Stimulated activated CD8-positive, alpha-beta memory T cell treated with anti-CD3 and anti-CD28 coated beads, Interleukin-7, amount 100 ng/mL, for 24 hours (primary cell): ENCODE measurements around the gene THBS2.
"Not testable (repeated sequence)": the region's sequence is repeated elsewhere in the genome, so short reads cannot be mapped to it uniquely, and the experiment has no call there.

Experiments used
- DNase-seq: peaks from one replicate; pipeline ENCODE4 v3.0.0-alpha.2; 2020; ENCODE audit warnings: low read depth

THBS2 gene

GRCh38 chr6:169253337-169254238, at the start of gene THBS2:
Gene THBS2, minus strand, starts transcription at chr6:169253846. Its CDS starts 3,062 bp downstream, at chr6:169250784.
- no peak for DNase-seq

- DNase-seq, result no peak
Measured at GRCh38 chr6:169302716-169303115, 49.1 kb upstream of the THBS2 start.

DNA sequence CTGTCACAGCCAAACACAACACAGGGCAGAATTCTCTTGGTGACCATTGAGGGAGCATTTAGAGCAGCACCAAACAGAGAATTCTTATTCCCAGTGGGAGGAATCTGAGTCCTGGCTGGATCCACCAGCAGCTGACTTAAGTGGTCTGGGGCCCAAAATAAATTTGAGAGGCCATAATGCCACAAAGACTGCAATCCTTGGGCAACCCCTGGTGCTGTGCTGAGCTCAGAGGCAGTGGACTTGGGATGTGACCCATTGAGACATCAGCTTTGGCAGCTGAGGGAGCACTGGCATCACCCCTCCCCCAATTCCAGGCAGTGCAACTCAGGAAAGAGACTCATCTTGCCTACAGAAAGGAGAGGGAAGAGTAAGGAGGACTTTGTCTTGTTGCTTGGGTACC, 48.6 kb upstream of the THBS2 start:
- DNase-seq, result no peak

GRCh38 chr6:169300916-169301315, 47.3 kb upstream of the THBS2 start:
- no peak for DNase-seq

DNA sequence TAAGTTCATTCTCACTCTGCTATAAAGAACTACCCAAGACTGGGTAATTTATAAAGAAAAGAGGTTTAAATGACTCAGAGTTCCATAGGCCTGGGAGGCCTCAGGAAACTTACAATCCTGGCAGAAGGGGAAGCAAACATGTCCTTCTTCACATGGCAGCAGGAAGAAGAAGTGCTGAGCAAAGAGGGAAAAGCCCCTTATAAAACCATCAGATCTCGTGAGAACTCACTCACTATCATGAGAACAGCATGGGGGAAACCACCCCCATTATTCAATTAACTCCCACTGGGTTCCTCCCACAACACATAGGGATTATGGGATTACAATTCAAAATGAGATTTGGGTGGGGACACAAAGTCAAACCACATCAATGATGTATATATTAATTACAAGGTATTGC, 45.0 kb upstream of the THBS2 start:
- not testable (repeated sequence) for DNase-seq

DNA sequence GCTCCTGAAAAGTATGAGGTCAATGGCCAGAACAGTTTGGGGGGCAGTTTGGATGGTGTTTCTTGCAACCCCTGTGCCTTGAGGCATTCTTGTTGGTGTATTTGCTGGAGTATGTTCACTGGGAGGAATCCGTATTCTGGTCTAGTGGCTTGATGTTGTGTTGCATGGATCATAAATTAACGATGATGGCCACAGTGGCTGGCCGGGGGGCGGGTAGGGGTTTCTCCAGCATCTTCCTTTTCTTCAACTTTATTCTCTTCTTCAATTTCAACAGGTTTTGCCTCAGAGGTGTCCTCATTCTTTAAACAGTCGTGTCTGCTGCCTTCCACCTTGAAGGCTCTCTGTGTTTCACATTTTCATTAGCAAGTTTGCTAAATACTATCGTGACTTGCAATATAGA, 43.0 kb upstream of the THBS2 start:
- DNase-seq, result no peak

GRCh38 chr6:169296170-169296569, 42.5 kb upstream of the THBS2 start:
- no peak for DNase-seq

DNA sequence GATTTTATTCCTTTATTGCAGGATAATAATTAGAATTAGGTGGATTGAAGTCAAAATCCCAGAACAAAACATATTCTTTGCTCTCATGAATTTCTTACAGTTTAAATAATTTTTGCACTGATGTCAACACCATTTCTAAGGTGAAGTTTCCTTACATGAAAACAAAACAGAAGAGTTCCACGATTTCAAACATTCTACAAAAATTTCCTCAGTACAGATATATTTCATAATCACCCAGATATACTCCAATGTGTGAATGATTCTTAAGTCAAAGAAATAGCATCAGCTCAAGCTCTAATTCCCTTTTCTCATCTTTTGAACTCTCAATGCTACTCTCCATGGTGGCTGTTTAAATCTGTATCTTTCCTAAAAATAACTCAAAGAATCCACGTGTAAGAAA, 39.5 kb upstream of the THBS2 start:
- DNase-seq, result no peak

GRCh38 chr6:169292338-169293124, 38.9 kb upstream of the THBS2 start:
- DNase-seq, result no peak

- DNase-seq, result no peak
Measured at GRCh38 chr6:169291646-169292337, 38.1 kb upstream of the THBS2 start.

DNA sequence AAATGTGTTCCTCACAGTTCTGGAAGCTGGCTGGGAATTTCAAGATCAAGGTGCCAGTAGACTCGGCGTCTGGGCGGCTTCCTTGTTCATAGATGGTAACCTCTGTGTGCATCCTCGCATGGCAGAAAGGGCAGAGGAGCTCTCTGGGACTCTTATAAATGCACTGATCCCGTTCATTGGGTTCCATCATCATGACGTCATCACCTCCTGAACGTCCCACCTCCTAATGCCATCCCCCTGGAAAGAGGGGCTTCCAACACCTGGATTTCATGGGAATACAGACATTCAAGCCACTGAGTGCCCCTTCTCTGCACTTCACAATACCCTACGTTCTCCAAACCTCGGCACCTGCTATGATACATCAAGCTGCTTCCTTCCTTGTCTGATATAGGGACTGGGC, 37.5 kb upstream of the THBS2 start:
- DNase-seq, result no peak

DNA sequence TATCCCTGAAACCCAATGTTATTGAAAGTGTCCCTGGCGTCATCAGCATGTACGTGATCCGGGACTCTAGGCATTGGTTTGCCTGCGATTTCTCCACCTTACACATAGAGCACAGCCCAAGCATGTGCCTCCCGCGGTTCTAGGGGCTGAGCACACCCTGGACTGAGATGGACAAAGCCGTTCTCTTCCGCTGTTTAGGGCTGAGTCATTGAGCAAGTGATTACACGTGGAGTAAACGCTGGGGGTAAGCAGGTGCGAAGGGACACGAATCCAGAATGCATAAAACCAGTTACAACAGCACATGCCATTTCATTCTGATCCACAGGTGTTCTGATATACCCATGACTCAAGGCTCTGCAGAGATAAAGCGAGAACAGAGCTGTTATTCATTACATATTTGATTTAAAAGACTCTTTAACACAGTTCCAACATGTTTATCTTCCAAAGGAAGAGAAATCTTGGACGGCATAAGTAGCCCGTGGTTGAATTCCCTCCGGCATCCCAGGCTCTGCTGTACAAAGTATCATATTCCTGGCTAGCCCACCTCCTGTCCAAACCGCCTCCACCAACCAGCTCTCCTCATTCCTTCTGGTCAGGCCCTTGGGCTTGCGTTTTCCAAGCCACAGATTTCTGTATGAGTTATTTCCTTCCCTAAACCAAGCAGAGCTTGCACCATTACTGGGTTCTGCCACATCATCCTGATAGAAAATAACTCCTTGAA, 36.1 kb upstream of the THBS2 start:
- DNase-seq, result no peak

DNA sequence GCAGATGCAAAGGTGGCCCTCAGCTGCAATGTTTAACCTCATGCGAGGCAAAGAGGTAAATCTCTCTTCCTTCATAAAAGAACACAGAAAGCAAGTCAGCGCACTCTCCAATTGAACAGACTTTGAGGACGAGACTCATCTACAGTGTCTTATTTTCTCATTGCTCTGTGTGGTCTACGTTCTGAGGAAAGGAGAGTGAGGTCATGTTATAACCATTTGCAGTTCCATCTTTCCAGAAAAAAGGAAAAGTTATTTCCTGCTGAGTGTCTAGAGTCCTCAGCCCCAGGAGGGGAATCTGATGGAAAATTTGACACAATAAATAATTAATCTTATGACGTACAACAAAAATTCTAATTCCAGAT, 35.6 kb upstream of the THBS2 start:
- DNase-seq, result no peak

GRCh38 chr6:169288591-169288990, 34.9 kb upstream of the THBS2 start:
- DNase-seq, result no peak

GRCh38 chr6:169287675-169288074, 34.0 kb upstream of the THBS2 start:
- DNase-seq, result no peak

GRCh38 chr6:169286961-169287360, 33.3 kb upstream of the THBS2 start:
- no peak for DNase-seq

- DNase-seq, result no peak
Measured at GRCh38 chr6:169285165-169285564, 31.5 kb upstream of the THBS2 start.

DNA sequence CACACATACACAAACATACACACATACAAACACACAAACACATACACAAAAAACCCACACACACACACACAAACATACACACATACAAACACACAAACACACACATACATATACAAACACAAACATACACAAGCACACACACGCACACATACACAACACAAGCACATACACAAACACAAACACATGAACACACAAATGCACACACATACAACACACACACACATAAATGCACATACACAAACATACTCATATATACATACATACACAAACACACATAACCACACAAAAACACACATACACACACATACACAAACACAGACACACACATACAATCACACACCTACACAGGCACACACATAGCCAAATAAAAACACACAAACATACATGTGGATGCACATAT, 30.3 kb upstream of the THBS2 start:
- no peak for DNase-seq

GRCh38 chr6:169282043-169282442, 28.4 kb upstream of the THBS2 start:
- no peak for DNase-seq

GRCh38 chr6:169277619-169278018, 24.0 kb upstream of the THBS2 start:
- no peak for DNase-seq

DNA sequence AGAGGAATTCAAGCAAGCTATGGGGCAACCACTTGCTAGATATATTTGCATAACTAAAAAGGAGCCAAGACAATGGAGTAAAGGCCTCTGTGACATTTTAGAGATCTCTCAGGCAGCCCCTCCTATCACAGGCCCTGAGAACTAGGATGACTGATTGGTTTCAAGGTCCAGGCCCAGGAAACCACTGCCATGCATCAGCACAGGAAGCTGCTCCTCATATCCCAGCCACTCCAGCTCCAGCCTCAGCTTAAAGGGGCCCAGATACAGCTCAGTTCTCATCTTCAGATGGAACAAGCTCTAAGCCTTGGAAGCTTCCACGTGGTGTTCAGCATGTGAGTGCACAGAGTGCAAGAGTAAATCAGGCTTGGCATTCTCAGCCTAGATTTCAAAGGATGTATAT, 21.1 kb upstream of the THBS2 start:
- DNase-seq, result no peak

GRCh38 chr6:169273511-169273910, 19.9 kb upstream of the THBS2 start:
- DNase-seq, result no peak
